ENCODE measurements around the gene KHDC1L. TPM values are rescaled to one million over a fixed set of nuclear protein-coding genes. Genes with fewer than 3 reads are reported as not detected.

KHDC1L gene
- total and polyA plus RNA-seq, 2 of the 13 experiments (the other 11 are each of a cell fraction or from before 2014, with no cell fraction given): not detected

GRCh38 chr6:73204252-73204651, 21.0 kb downstream of the KHDC1L start:
- Histone ChIP-seq H3K79me2 (ENCODE audit: insufficient read depth, low read length) (no peaks in the 10 kb centered on the region), H3K4me1 (ENCODE audit: insufficient read depth, low read length) (no peaks in the 10 kb centered on the region), H3K27ac (ENCODE audit: extremely low read length, insufficient read depth, low read length) (no peak overlapping the region), H3K9me3 (ENCODE audit: low read length) (no peaks in the 10 kb centered on the region), H3K27me3 (ENCODE audit: control insufficient read depth in 1 of 2, insufficient read depth in 2 of 2, low read length in 2 of 2) (no peaks in the 10 kb centered on the region), H3K4me2 (ENCODE audit: low read depth, low read length) (no peak overlapping the region), H3K36me3 (replicated peaks in 1 of 2; ENCODE audit: control insufficient read depth in 1 of 2, insufficient read depth in 2 of 2, low read length in 2 of 2) (no peaks in the 10 kb centered on the region), H2AFZ (ENCODE audit: low read length) (no peak overlapping the region), H3K4me3 (replicated peaks in 1 of 3; ENCODE audit: insufficient read depth in 1 of 3, low read depth in 2 of 3, low read length in 3 of 3) (no peak overlapping the region), H4K20me1 (ENCODE audit: insufficient read depth, low read length) (no peaks in the 10 kb centered on the region), H3K9ac (ENCODE audit: insufficient read depth, low read depth, low read length) (no peak overlapping the region)
- ATAC-seq: no peak
- no peak for TF ChIP-seq ZNF501 (CRISPR knock-in tag; IDR thresholded peaks at IDR 0.05)
- TF ChIP-seq ZNF350 (CRISPR knock-in tag; IDR thresholded peaks at IDR 0.05; ENCODE audit: borderline replicate concordance, low read depth): no peak
- no peak for TF ChIP-seq NFE2L2 (IDR thresholded peaks at IDR 0.05; ENCODE audit: low read length)
- no peak for TF ChIP-seq MTA1 (CRISPR knock-in tag; IDR thresholded peaks at IDR 0.05; ENCODE audit: borderline replicate concordance)
- TF ChIP-seq CREB1 (IDR thresholded peaks at IDR 0.05): no peak
- TF ChIP-seq CREB1 (CRISPR knock-in tag; IDR thresholded peaks at IDR 0.05): no peak
- no peak for TF ChIP-seq ISL2 (CRISPR knock-in tag; IDR thresholded peaks at IDR 0.05)
- ChIA-PET POLR2A (no interaction called here), CTCF (ENCODE audit: low intra/inter-chr PET ratio, low total read pairs) (no interaction called here)
- no peak for DNase-seq (ENCODE audit: low spot score)
- in situ Hi-C loops (cut with HindIII; ENCODE audit: extremely low pct_ligation_motif_present, low pct_unique_long_range_greater_than_20kb) (no loop called here), intact Hi-C loops (cut with micrococcal nuclease; ENCODE audit: unreplicated experiment) (no loop called here)
- no TSS peak for BruUV-seq (replicated peaks)
- 46% methylated on average over 4 of the region's 4 CpGs for WGBS (ENCODE audit: low lambda C conversion rate)
- no peak for FAIRE-seq

- Histone ChIP-seq H4K20me1 (ENCODE audit: insufficient read depth, low read length) (no peaks in the 10 kb centered on the region), H3K9ac (ENCODE audit: insufficient read depth, low read depth, low read length) (no peak overlapping the region), H2AFZ (ENCODE audit: low read length) (no peak overlapping the region), H3K4me3 (replicated peaks in 1 of 3; ENCODE audit: insufficient read depth in 1 of 3, low read depth in 2 of 3, low read length in 3 of 3) (no peak overlapping the region), H3K36me3 (replicated peaks in 1 of 2; ENCODE audit: control insufficient read depth in 1 of 2, insufficient read depth in 2 of 2, low read length in 2 of 2) (no peaks in the 10 kb centered on the region), H3K4me1 (ENCODE audit: insufficient read depth, low read length) (no peaks in the 10 kb centered on the region), H3K79me2 (ENCODE audit: insufficient read depth, low read length) (no peaks in the 10 kb centered on the region), H3K27ac (ENCODE audit: extremely low read length, insufficient read depth, low read length) (no peak overlapping the region), H3K4me2 (ENCODE audit: low read depth, low read length) (no peak overlapping the region), H3K27me3 (ENCODE audit: control insufficient read depth in 1 of 2, insufficient read depth in 2 of 2, low read length in 2 of 2) (no peaks in the 10 kb centered on the region), H3K9me3 (ENCODE audit: low read length) (no peaks in the 10 kb centered on the region)
- in situ Hi-C loops (cut with HindIII; ENCODE audit: extremely low pct_ligation_motif_present, low pct_unique_long_range_greater_than_20kb) (no loop called here), intact Hi-C loops (cut with micrococcal nuclease; ENCODE audit: unreplicated experiment) (no loop called here)
- WGBS (ENCODE audit: low lambda C conversion rate): 5% methylated on average over 1 of the region's 1 CpG
- ATAC-seq (no peak), FAIRE-seq (no peak), DNase-seq (ENCODE audit: low spot score) (no peak)
- POLR2A ChIA-PET: no interaction called here
- BruUV-seq (replicated peaks): no TSS peak
- CTCF ChIA-PET (ENCODE audit: low intra/inter-chr PET ratio, low total read pairs): no interaction called here
- TF ChIP-seq, protein P1, sequence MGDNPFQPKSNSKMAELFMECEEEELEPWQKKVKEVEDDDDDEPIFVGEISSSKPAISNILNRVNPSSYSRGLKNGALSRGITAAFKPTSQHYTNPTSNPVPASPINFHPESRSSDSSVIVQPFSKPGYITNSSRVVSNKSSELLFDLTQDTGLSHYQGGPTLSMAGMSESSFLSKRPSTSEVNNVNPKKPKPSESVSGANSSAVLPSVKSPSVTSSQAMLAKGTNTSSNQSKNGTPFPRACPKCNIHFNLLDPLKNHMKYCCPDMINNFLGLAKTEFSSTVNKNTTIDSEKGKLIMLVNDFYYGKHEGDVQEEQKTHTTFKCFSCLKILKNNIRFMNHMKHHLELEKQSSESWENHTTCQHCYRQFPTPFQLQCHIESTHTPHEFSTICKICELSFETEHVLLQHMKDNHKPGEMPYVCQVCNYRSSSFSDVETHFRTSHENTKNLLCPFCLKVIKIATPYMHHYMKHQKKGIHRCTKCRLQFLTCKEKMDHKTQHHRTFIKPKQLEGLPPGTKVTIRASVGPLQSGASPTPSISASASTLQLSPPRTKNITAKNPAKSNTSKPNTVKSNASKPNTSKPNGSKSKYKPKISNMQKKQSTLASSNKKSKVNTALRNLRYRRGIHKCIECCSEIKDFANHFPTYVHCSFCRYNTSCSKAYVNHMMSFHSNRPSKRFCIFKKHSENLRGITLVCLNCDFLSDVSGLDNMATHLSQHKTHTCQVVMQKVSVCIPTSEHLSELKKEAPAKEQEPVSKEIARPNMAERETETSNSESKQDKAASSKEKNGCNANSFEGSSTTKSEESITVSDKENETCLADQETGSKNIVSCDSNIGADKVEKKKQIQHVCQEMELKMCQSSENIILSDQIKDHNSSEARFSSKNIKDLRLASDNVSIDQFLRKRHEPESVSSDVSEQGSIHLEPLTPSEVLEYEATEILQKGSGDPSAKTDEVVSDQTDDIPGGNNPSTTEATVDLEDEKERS (CRISPR knock-in tag; IDR thresholded peaks at IDR 0.05): no peak
- no peak for TF ChIP-seq RARA (CRISPR knock-in tag; IDR thresholded peaks at IDR 0.05)
- no peak for TF ChIP-seq ZNF333 (CRISPR knock-in tag; IDR thresholded peaks at IDR 0.05; ENCODE audit: borderline replicate concordance)
- no peak for TF ChIP-seq MXD4 (CRISPR knock-in tag; IDR thresholded peaks at IDR 0.05)
- no peak for TF ChIP-seq BCL6 (CRISPR knock-in tag; IDR thresholded peaks at IDR 0.05)
- no peak for TF ChIP-seq RFX5 (IDR thresholded peaks at IDR 0.05; ENCODE audit: low read depth, low read length)
- TF ChIP-seq ZNF350 (CRISPR knock-in tag; IDR thresholded peaks at IDR 0.05; ENCODE audit: borderline replicate concordance, low read depth): no peak
- no peak for TF ChIP-seq PCBP2 (optimal IDR thresholded peaks at IDR 0.05; ENCODE audit: low read depth, low read length, poor library complexity, severe bottlenecking)
- TF ChIP-seq GLI4 (CRISPR knock-in tag; IDR thresholded peaks at IDR 0.05; ENCODE audit: borderline replicate concordance): no peak
- TF ChIP-seq JUN (CRISPR knock-in tag; IDR thresholded peaks at IDR 0.05): no peak
- TF ChIP-seq ETV6 (CRISPR knock-in tag; conservative IDR thresholded peaks at IDR 0.05): no peak
- no peak for TF ChIP-seq TRIM24 (CRISPR knock-in tag; IDR thresholded peaks at IDR 0.05)
- no peak for TF ChIP-seq ZNF383 (CRISPR knock-in tag; IDR thresholded peaks at IDR 0.05; ENCODE audit: borderline replicate concordance)
- no peak for TF ChIP-seq KLF11 (CRISPR knock-in tag; IDR thresholded peaks at IDR 0.05)
Observed at GRCh38 chr6:73203098-73203497, 22.2 kb downstream of the KHDC1L start.

All from HepG2 (cell line).